Measurements from ENCODE around the gene WDR74.
A peak's percentile ranks its signal among the peaks of the same experiment; 100 is the strongest.
"Not testable (repeated sequence)": the region's sequence is repeated elsewhere in the genome, so short reads cannot be mapped to it uniquely, and the experiment has no call there.

The WDR74 gene

GRCh38 chr11:62859281-62859703 is 19.9 kb upstream of the WDR74 start:
- DNase-seq, result not testable (repeated sequence)

DNA sequence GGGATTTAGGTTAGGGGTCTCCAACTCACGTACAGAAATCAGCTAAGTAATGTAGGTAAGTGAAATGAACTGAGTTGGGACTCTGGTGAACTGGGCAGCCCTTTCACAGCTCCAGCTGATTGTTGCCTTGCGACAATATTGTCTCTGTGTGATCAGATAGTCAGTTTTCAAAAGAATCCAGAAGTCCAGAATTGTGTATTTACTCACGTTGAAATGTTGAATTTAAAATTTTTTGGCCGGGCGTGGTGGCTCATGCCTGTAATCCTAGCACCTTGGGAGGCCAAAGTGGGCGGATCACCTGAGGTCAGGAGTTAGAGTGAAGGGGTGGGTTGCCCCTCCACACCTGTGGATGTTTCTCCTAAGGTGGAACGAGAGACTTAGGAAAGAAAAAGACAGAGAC is 18.8 kb upstream of the WDR74 start:
- no peak for DNase-seq

DNA sequence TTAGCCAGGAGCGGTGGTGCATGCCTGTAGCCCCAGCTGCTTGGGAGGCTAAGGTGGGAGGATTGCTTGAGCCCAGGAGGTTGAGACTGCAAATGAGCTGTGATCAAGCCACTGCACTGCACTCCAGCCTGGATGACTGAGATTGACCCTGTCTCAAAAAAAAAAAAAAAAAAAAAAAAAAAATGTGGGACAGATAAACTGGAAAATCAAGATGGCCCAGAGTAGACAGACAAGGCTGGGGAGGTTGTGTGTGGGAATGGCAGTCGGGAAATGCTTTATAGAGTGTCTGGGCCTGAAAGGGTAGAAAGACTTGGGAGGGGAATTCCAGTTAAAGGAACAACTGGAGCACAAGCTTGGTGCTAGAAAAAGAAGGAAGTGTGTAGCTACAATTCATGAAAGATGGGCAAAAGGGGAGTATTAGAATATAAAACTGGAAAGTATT is 18.2 kb upstream of the WDR74 start:
- DNase-seq, result no peak

GRCh38 chr11:62856333-62856895 is 17.0 kb upstream of the WDR74 start:
- DNase-seq, result no peak

- DNase-seq, result peak; percentile 79
Observed at GRCh38 chr11:62855571-62856332, 16.4 kb upstream of the WDR74 start.

DNA sequence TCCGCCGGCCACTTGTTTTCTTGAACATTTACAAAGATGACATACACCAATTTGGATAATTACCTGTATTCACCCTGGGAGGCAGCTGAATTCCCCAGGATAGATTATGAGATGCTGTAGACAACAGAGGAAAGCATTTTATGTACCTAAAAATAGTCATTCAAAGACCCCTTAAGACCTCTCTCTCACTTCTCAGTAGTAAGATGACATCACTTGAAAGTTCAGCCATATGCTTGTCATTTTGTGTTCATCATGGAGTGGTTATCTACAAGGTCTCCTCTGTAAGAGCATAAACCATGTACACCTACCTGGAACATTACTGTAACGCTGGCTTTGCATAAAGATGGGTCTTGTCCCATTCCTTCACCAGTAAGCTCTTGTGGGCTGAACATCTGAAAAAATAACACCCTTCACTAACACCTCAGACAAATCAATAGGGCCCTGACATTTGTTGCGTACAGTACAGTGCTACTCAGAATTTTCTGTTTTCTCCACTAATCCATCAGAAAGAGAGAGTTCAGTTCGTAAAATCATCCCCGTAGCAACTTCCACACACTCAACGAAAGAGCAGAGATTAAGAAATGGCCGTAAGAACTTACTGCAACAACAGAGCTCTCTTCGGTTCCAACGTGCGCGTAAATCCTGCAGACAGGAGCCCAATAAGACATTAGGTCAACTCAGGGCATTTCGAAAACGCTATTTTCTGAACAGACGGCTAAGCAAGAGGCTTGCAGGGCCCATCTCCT is 15.6 kb upstream of the WDR74 start:
- no peak for DNase-seq

DNA sequence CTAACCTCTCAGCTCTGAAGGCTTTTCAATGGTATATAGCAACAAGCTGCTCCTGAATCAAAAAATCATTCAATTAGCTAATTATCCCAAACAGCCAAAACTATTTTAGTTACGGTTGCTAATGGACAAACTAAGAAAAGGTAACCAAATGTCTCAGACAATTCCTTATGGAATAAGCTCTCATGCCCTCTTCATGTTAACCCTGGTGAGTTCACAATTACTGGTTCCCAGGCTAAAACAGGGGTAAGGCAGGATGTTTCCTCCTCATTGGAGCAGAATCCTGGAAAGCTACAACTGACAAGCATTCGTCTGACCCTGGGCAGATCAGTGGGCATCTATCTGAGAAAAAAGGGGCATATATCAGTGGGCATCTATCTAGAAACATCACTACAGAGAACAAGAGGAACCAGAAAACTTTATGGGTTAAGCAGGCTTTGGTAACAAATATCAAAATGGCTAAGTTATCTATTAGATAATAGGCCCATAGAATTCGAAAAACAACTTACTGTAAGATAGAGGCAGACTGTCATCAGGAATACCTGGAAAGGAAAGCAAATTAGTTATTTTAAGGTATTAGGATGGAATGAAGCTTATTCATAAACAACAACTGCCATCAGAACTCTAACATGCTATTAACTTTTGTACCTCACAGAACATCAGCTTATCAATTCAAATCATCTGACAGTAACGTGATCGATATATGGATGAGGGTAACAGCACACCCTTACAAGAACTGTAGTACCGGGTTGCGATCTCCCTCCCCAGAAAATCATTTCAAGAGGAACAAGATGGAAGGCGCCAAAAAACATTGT is 14.8 kb upstream of the WDR74 start:
- DNase-seq, result no peak

DNA sequence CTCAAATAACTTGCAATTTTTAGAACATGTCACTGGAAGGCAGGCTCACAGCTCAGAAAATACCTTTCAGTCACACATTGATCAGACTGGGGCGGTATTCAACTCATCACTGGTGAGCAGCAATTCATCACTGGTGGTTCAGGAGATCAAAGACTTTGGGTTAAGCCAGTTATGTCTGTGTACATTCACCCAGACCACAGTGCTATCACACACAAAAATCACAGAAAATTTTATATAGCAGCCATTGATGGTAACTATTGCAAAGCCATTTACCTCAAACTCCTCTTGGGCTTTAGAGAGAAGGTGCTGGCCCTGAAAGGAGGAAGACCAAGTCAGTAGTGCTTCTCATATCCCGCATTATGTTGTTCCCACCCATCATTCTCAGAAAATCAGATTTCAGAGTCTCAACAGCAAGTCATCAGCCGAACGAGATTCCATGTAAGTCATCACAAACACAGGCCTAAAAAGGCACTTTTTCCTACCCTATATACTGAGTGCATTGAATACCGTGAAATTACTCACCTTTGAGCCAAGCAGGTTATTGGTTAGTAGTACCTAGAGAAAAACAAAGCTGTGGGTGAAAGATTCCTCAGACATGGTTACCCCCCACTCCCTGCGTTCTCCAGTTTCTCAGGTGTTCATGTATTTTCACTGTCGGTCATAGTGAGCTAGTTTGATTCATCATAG is 14.0 kb upstream of the WDR74 start:
- no peak for DNase-seq

DNA sequence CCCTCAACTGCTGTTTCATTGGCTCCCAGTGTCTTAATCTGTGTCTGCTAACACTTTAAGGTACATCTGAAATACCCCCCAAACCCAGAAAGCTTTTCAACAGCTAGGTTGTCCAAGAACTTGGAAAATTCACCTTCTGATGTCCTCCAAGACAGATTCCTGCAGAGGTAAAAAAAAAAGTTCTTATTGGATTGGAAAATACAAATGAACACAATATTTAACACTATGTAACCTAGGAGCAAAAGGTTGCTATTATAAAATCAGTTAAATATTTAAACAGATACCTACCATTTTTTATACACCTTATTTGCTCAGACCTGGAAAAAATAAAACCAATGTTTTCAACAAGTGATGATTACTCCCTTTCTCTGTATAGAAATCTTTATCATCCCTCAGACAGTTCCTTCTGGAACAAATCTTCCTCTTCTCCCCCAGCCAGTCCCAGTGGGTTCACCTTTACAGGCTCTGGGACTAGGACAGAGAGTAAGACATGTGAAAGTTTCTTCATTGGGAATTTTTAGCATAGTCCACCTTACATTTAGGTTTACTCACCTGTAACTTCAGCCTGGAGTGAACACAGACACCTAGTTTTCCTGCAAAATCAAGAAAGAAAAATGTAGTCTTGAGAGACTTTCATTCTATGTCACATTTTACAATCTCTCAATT is 13.3 kb upstream of the WDR74 start:
- DNase-seq, result no peak

- no peak for DNase-seq
Observed at GRCh38 chr11:62851807-62852522, 12.6 kb upstream of the WDR74 start.

DNA sequence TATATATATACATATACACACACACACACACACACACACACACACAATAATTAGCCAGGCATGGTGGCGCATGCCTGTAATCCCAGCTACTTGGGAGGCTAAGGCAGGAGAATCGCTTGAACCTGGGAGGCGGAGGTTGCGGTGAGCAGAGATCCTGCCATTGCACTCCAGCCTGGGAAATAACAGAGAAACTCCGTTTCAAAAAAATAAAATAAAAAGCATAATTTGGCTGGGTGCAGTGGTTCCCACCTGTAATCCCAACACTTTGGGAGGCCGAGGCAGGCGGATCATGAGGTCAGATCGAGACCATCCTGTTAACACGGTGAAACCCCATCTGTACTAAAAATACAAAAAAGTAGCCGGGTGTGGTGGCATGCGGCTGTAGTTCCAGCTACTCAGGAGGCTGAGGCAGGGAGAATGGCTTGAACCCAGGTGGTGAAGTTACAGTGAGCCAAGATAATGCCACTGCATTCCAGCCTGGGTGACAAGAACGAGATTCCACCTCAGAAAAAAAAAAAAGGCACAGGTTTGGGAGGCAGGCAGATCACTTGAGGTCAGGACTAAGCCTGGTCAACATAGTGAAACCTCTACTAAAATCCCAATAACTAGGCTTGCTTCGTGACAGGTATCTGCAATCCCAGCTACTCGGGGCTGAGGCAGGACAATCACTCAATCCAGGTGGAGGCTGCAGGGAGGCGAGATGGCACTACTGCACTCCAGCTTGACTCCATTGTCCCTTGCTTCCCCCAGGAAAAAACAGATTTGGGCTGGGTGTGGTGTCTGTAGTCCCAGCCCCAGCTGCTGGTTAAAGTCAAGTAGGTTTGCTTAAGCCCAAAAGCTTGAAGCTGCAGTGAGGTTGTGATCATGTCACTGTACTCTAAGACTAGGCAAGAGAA is 11.8 kb upstream of the WDR74 start:
- DNase-seq, result no peak

- no peak for DNase-seq
Observed at GRCh38 chr11:62847767-62848314, 8.5 kb upstream of the WDR74 start.

- no peak for DNase-seq
Observed at GRCh38 chr11:62846177-62846576, 6.8 kb upstream of the WDR74 start.

DNA sequence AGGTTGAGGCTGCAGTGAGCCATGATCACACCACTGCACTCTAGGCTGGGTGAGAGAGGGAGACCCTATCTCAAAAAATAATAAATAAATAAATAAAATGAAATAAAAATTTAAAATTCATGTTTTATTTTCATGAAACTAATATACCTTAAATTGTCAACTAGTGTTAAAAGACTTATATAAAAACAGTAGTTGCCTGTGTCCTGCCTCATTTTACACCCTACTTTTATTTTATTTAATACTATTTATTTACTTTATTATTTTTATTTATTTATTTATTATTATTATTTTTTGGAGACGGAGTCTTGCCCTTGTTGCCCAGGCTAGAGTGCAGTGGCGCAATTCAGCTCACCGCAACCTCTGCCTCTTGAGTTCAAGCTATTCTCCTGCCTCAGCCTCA is 4.8 kb upstream of the WDR74 start:
- DNase-seq, result no peak

- DNase-seq, result no peak
Observed at GRCh38 chr11:62843466-62843865, 4.1 kb upstream of the WDR74 start.

- DNase-seq, result not testable (repeated sequence)
Observed at GRCh38 chr11:62842891-62843290, 3.5 kb upstream of the WDR74 start.

DNA sequence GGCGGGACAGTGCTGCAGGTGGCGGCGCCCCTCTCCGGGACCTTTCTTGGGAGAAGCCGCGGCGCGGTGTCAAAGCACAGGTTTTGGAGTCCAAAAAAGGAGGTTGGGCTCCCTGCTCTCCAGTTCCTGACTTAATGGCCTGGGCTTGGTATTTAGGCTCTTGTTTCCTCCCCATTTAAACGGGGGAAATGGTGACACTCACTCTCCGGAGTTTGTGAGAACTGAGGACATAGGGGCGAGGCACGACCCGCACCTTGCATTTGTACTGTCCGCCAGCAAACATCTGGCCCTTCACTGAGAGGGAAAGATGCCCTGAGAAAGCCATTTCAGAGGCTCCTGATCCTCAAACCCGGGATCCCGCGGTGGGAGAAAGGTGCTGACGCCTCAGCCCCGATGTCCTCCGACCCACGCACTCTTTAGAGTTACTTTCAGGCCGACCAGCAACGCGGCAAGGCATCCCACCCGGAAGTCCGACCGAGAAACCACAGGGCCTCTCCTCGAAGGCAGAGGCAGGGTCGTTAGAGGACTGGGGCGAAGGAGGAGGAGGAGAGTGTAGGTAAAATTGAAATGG is 2.9 kb upstream of the WDR74 start:
- DNase-seq, result no peak

GRCh38 chr11:62841361-62842170 is 2.2 kb upstream of the WDR74 start:
- DNase-seq, result peak; percentile 99
